CD4-positive, alpha-beta T cell treated with Interleukin-4 for 1 hour (primary cell): ENCODE results near the gene RUNX1.

Experiments
- DNase-seq, 2 donors: peaks; one replicate each; pipeline ENCODE4 v3.0.0-alpha.2; 2020 to 2022

Gene RUNX1

DNA sequence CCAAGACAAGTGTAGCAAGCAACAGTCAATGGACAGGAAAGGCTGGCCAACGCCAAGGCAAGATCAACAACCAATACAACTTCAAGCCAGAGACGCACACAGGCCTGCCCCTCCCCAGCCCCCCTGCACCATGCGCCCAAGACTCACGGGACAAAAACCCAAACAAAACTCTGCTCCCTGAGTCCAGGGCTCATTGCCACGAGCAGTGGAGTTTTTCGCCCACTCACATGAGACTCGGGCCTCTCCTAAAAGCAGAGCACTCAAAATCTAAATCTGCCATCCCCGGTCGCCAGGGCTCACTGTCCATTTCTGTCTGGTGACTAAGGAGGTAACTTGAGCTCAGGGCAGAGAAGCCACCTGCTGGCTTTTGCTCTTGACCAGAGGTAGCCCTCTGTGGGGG, 205.5 kb downstream of the RUNX1 start:
- DNase-seq: no peak

DNA sequence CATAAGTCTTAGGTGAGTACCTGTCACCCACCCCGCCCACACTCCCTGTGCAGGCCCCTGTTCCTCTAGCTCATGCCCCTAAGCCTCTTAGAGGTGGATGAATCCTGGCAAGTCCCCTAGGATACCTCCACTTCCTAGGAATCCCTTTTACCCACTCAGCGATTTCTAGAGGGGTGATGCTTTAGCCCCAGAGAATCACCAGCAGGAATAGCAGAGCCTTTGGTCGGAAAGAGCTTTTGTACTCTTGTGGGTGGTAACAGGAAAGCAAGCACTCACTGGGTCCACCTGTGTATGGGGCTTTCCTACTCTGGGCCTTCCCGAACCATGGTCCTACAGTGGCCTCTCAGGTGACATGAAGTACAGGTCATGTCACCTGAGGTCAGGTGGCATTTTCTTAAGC, 207.9 kb downstream of the RUNX1 start:
- no peak for DNase-seq

DNA sequence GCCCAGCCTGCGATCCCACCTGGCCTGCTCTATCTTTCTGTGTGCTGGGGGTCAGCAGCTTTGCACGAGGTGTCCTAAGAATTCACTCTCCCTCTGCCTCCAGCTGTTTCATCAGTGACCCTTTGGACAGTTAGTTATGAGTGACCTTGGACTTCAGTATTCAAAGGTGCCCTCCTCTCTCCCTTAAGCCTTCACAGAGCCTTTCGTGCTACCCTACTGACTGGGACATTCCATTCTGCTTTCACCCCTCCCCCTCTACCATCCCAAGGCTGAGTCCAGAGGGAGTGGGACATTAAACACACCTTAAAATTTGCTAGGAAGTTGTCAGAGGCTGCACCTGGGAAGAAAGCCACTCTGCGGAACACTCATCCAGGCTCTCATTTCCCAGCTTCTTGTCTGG, 208.4 kb downstream of the RUNX1 start:
- no peak for DNase-seq

DNA sequence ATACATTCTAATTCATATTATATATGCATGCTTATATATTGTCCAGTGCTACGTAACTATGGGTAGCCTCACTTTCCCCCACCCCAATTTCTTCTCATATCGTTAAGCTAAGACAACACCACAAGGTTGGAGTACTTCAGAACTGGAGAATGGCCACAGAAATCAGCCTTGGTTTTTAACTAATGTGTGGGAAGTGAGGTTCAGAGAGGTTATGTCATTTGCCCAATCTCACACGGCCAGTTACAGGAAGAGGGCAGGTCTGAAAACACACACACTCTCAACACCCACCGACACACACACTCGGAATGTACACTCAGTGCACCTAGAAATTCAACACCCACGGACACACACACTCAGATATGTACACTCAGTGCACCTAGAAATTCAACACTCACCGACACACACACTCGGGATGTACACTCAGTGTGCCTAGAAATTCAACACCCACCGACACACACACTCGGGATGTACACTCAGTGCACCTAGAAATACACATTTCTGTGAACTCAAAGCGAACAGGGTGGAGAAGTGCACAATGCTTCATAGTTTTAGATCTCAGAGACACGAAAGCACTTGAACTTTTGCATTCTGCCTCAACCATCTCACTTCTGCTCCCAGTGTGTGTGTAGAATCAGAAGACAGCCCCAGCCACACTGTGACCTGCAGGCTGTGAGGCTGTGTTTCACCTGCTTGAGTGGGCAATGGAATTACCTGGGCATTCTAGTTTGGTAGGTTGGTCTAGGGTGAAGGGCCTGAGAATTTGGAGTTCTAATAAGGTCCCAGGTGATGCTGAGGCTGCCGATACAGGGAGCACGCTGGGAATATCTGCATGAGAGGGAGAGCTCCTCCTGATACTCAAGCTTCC, 209.9 kb downstream of the RUNX1 start:
- no peak for DNase-seq

DNA sequence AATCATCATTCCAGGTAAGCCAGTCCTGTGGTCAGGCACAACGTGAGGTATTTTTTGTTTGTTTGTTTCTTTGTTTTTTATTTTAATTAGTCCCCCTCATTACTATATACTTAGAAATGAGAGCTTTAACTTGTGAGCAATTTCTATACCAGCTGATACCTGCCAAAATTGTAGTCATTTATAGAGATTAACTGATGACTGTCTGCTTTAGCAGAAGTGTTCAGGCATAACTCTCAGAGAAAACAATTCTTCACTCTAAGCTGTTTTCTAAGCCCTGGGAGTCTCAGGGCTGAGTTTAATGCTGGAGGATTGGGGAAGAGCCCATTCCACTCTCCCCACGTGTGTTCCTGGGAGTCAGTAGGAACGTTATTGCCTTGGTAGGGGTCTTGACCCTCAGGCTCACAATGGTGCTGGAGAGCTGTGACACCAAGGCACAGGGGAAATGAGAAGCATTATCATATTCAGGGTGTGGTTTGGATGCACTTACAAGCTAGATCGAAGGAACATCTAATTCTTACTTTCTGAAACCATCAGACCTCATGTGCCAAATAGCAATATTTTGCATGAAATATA, 212.1 kb downstream of the RUNX1 start:
- DNase-seq: no peak

DNA sequence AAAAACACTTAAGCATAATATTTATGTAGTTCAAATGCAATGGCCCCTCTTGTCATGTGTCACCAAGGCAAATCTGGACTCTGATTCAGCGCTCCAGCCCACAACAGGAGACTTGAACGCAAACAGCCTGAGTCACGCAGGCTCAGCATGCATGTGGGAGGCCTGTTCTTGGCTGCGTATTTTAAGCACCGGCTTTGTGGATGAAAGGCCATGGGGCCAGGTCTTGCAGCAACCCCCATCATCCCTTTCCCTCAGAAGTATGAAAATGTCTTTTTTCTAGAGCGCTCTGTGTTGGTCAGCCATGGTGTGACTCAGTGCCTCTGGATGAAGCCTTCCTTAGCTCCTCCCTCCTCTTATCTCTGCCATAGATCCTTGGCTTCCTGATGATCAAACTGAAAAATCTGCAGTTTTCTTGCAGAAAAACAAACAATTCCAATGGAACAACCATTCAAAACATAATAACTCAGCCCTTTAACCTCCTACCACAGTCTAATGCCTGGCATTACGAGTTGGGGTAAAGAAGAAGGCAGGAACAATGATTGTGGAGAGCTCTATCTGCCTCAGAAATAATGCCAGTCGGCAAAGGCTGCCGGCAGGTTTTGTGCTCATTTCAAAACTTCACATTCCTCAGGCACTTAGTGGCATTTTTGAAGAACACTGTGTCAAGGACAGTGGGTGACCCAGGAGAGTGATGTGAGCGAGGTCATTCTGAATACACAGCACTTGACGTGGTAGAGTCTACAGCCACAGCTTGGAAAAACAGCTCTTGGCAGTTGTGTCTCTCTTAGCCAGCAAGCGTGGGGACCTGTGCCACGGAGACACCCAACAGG, 212.8 kb downstream of the RUNX1 start:
- DNase-seq: peak in 1 of 2 donors; percentile 61

DNA sequence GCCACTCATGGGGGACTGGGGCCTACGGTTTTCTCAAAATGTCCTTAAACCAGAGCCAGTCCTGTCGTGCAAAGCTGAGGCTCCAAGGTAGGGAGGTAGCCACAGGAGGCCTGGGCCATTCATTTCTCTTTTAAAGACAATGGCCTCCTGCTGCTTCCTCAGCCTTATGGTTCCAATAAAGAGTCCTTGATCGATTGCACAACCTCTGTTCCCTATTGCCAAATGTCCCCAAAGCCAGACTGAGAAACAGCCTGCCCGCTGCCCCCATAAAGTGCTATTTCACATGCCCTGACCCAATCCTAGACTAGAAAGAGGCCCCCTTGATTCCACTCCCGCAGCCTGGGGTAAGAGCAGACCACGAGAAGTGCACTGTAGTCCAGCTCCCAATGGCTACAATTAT, 213.6 kb downstream of the RUNX1 start:
- DNase-seq: no peak

DNA sequence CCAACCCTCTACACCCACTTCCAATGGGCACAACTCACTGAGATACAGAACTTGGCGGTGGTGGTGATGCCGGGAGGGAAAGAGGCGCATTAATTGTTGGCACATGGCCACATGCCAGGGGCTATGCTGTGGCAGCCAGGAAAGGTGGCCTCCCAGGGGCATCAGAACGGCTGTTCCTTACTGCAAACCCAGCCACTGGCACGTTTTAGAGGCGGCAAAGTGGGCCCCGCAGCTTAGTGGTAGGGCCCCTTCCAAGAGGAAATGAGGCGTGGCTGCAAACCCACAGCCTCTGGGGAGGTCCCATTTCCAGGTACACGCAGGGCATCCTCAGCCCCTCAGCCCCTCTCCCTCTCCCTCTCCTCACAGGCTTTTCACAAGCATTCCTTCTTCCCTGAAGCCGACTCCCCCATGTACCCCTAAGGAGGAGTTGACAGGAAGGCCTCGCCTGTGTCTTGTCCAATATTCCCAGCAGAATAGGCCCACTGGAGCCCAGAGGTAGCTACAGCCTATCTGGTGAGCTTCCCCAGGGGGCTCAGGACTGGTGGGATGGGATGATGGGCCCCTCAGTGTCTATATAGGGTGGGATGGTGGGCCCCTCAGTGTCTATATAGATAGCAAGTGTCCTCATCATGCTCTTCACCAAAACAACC, 214.1 kb downstream of the RUNX1 start:
- DNase-seq: no peak

DNA sequence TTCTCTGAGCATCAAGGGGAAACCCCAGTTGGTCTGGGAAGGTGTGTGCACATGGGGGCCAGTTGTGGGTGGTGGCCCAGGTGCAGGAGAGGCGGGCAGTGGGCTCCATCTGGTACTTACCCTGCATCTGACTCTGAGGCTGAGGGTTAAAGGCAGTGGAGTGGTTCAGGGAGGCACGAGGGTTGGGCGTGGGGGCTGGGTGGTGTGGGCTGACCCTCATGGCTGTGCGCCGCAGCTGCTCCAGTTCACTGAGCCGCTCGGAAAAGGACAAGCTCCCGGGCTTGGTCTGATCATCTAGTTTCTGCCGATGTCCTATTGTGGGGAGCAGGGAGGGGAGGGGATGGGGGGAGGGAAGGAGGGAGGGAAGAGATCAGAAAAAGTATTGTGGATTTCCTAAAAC, 214.8 kb downstream of the RUNX1 start:
- no peak for DNase-seq

DNA sequence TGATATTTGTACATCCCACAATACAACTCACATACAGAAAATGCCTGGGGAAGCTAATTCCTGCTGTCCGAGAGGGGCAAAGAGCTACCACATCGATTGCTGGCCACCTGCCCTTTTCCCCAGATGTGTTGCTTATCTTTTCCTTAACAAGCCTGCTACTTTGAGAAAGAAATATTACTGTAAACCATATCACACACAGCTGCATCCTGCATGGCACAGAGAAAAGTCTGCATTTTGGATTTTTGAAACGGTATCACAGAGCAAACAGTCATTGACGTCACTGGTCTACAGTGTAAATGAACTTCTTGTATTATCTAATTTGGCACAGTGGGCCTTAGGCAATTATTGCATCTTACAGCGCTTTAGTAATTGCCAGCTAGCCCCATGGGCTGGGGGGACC, 215.6 kb downstream of the RUNX1 start:
- no peak for DNase-seq

DNA sequence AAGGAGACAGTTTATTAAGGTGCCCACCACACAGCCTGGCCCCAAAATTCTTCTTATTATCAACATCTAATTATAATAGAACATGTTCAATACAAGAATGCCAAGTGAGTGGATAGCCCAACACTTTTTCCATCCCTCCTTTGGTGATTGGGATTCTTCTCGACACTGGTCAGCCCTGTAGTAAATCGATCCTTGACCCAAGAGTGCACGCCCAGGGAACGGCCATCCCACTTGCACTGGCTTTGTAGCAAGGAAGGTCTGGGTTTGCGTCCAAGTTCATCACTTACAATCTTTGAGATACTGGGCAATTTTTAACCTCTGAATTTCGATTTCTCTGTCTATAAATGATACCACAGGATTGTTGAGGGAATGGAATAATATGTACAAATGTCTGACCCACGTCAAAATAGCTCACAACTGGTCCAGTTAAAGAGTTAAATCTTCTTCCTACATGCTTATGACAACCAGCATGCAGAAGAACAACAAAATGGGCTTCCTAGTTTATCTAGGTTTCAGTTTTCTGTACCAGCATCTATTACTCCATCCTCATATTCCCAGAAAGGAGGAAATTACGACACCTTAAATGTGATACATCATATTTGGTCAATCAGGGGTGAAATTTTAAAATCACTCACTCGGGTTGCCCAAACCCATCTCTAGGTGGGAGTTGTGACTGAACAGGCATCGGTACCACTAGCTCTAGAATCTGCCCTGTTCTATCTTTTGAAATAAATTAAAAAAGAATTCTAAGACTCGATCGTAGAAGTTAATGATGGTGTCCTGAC, 218.5 kb downstream of the RUNX1 start:
- DNase-seq: no peak

DNA sequence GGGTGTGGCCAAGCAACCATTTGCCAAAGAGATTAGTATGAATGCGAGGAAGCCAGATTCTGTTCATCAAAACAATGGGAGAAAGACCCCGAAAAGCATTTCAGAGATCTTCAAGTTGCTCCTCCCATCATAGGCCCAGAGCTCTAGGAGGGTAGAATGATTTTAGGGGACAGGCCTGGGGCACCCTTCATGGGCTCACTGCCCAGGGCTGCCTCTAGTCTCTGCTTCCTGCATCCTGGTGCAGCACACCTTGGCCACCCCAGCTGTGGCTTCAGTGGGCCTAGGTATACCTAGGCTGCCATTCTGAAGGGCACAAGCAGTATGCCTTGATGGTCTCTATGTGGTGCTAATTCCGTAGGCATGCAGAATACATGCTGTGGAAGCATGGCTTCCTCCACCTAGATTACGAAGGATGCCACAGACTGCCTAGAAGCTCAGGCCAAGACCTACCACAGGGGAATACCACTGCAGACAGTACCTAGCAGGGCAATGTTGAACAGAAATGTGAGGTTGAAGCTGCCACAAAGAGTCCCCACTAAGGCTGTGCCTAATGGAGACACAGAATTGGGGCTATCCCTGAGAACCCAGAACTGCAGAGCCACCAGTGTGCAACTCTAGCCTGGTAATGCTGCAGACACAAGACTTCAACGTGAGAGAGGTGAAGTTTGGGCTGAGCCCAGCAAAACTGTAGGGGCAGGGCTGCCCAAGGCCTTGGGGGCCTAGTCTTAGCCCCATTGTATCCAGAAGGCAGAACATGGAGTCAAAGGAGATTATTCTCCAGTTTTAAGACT, 221.5 kb downstream of the RUNX1 start:
- no peak for DNase-seq

DNA sequence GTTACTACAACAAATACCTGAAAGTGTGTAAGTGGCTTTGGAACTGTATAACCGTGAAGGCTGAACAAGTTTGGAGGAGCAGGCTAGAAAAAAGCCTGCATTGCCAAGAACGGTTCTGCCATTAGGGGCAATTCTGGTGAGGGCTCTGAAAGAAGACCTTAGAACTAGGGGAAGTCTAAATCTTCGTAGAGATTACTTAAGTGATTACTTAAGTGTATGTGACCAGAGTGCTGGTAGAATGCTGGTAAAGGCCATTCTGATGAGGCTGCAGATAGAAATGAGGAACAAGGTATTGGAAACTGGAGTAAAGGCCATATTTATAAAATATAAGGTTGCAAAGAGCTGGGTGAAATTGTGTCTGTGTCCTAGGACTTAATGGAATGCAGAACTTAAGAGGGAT, 222.3 kb downstream of the RUNX1 start:
- DNase-seq: no peak

DNA sequence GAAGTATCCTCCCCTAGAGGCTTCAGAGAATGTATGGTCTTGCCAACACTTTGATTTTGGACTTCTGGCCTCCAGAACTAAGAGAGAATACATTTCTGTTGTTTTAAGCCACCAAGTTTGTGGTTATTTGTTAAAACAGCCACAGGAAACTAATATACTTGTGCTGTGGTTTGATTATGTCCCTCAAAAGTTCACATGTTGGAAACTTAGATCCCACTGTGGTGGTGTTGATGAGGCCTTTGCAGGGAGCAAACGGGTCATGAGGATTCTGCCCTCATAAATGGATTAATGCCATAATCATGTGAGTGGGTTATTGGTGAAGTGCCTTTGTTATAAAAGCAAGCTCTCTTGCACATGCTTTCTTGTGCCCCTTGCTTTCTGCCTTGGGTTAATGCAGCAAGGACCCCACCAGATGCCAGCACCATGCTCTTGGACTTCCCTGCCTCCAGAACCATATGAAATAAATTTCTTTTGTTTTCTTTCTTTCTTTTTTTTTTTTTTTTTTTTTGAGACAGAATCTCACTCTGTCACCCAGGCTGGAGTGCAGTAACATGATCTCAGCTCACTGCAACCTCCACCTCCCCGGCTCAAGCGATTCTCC, 223.1 kb downstream of the RUNX1 start:
- DNase-seq: no peak

DNA sequence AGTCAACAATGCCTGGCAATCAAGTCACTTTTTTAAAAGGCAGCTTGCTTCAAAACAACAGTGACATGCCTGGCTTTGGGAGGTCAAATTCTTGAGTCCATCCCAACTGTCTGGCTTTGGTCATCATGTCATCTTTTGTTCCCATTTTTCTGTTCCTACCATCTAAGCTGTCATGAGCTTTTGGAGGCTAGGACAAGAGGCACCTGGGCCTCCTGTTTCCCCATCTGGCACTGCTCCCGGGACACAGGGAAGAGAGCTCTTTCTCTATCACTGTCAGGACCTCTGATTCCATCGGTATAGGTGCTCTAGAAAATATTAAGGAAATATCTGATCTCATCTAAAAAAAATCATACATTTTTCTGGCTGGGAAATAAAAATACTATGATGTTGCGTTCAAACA, 224.0 kb downstream of the RUNX1 start:
- no peak for DNase-seq

DNA sequence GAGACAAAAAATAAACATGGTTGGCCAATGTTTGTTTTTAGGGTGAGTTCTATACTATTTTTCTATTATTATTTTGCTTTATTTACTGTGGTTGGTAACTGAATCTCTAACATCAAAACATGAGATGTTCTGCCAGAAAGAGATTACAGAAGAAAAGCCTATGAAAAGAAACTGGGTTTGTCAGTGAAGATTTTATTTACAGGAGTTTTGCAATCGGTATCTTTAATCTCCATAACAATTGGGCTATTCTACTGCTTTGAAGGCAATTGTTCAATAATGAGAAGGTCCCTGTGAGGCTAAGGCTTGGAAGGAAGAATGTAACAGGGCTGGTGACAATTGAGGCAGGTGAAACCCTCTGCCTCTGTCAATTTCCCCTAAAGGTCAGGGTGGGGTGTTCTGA, 224.8 kb downstream of the RUNX1 start:
- DNase-seq: no peak

DNA sequence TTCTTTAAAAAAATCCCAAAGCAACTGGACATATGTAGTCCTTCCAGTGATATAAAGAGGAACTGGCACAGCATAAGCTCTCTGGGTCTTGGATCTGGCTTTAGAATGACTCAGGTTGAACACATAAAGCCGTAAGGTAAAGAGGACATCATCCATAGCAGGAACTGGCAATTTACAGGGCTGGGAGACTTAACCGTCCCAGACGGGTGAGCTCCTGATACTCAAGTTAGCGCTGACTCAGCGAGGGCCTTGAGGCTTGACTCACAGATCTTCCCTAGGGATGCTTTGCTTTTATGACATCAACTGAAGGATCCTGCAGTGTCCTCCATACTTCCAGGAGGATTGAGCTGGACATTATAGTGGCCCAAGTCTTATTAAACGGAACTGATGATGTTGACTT, 226.2 kb downstream of the RUNX1 start:
- DNase-seq: no peak

DNA sequence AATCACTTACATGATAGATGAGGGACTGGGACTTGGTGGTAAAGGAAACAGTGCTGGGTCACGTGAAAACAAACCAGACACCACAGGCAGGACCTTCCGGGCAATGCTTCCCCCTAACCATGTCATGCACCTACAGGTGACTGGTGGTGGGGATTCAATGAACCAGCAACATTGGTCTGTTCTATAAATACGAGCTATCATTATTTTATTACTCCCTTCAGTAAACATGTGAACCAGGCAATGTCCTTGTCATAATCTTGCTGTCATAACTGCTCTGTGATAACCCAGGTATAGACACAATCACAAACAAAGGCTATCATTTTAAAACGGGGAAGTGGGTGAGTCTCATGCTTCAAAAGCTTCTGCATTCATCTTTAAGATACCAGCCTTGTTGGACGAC, 226.9 kb downstream of the RUNX1 start:
- DNase-seq: no peak

DNA sequence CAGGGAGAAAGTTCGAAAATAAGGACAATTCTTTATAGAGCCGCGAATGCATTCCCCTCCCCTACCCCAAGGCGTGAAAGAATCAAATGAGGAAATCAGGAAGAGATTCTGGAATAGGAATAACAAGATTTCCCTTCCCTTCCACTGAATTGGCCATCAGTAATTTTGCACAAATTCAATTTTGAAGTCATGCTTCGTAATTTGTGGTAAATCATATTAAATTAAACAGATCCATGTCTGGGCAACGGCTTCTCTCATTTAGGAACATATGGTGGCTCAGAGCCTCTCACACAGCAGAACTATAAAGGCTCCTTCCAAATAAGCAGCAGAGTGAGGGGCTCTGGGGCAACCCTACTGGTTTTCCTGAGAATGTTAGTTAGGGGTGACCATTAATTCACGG, 227.4 kb downstream of the RUNX1 start:
- no peak for DNase-seq

DNA sequence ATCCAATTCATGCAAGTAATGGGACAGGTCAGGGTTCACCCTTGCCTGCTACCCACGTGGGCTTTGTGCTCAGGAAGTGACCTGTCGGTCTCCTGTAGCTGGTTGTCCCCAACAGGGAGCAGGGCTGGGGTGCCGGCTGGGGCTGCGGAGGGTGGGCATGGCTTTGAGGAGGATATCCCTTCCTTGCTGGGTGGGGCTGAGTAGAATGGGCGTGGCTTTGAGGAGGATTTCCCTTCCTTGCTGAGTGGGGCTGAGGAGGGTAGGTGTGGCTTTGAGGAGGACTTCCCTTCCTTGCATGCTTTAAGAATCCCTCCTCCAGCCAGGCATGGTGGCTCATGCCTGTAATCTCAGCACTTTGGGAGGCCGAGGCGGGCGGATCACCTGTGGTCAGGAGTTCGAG, 229.1 kb downstream of the RUNX1 start:
- DNase-seq: no peak

DNA sequence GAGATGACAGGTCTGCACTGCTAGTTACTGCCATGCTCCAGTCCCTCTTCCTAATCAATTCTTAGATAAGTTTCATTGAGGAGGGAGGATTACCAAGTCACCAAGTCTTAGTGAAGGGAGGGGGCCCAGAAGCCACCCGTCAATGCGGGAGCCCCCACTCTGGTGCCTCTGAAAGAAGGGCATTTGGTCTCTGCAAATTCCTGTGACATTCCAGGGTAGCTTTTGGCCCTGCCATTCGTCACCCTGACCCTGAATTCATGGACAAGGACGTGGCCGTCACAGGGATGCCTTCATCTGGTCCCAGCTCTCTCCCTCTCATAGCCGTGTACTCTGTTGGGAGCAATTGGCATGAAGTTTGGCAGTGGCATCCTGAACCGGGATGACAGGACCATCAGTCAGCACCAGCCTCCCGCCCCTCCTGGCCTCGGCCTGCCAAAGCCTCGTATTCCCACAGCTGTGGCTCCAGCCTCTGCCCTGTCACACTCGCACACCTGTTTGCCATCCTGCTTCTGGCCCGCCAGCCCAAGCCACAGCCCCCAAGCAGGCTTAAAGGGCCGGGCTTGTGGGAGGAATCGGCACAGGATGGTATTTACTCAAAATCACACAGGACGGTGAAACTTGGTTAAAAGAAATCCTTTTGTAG, 229.6 kb downstream of the RUNX1 start:
- no peak for DNase-seq
